ENCODE data around the gene UCN2.

The UCN2 gene

GRCh38 chr3:48585411-48585810 is 21.8 kb upstream of the UCN2 start:
- TF ChIP-seq ZFP3 (CRISPR knock-in tag; IDR thresholded peaks at IDR 0.05) (no peak), TCF4 (CRISPR knock-in tag; IDR thresholded peaks at IDR 0.05; ENCODE audit: borderline replicate concordance) (no peak)
- no peak for ATAC-seq

- TF ChIP-seq ZFP3 (CRISPR knock-in tag; IDR thresholded peaks at IDR 0.05) (no peak), TOX (CRISPR knock-in tag; IDR thresholded peaks at IDR 0.05; ENCODE audit: borderline replicate concordance) (no peak), ZFP30 (CRISPR knock-in tag; IDR thresholded peaks at IDR 0.05) (no peak), ISL1 (CRISPR knock-in tag; IDR thresholded peaks at IDR 0.05) (no peak), TCF4 (CRISPR knock-in tag; IDR thresholded peaks at IDR 0.05; ENCODE audit: borderline replicate concordance) (no peak), ESRRG (CRISPR knock-in tag; IDR thresholded peaks at IDR 0.05) (no peak), ZC3H10 (CRISPR knock-in tag; IDR thresholded peaks at IDR 0.05) (no peak)
- TF ChIP-seq, protein P1, sequence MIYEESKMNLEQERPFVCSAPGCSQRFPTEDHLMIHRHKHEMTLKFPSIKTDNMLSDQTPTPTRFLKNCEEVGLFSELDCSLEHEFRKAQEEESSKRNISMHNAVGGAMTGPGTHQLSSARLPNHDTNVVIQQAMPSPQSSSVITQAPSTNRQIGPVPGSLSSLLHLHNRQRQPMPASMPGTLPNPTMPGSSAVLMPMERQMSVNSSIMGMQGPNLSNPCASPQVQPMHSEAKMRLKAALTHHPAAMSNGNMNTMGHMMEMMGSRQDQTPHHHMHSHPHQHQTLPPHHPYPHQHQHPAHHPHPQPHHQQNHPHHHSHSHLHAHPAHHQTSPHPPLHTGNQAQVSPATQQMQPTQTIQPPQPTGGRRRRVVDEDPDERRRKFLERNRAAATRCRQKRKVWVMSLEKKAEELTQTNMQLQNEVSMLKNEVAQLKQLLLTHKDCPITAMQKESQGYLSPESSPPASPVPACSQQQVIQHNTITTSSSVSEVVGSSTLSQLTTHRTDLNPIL (CRISPR knock-in tag; IDR thresholded peaks at IDR 0.05; ENCODE audit: low read depth): no peak
- ATAC-seq: no peak
Observed at GRCh38 chr3:48584836-48585235, 21.3 kb upstream of the UCN2 start.

DNA sequence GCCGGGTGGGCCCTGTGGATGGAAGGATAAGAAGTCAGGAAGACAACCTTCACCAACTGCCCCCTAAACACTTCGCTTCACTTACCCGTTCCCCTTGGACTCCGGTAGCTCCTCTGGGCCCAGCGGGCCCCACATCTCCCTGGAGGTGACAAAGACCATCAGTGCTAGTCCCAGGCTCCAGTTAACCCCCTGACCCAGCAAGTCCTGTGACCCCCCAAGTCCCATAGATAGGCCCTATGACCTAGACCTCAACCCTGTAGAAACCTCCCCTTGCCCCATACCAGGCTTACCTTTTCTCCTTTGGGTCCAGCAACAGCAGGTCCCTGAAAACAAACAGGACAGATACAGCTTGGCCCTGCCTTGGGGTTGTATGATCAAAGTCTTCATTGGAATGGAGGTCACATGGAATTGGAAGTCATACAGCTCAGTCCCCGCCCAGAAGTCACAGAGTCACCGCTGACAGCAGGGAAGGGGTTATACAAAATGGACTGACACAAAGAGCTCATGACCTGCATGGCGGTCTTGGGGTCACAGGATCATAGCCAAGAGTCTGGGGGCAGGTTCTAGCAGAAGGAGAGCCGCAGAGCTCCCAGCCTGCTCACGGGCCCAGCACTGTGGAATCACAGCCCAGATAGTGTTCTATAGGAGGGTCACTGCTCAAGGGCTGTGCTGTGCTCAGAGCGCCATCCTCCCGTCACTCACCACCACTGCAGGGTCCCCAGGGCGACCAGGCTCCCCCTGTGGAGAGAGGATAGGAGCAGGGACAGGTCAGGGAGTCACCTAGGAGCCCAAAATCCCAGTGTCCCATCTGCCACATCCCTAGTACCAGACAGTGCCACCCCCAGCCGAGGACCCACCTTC is 18.3 kb upstream of the UCN2 start:
- TF ChIP-seq BACH2 (CRISPR knock-in tag; IDR thresholded peaks at IDR 0.05; ENCODE audit: borderline replicate concordance) (no peak), CSDC2 (CRISPR knock-in tag; IDR thresholded peaks at IDR 0.05) (no peak), ZC3H10 (CRISPR knock-in tag; IDR thresholded peaks at IDR 0.05) (no peak), TCF4 (CRISPR knock-in tag; IDR thresholded peaks at IDR 0.05; ENCODE audit: borderline replicate concordance) (no peak), SNAI2 (CRISPR knock-in tag; IDR thresholded peaks at IDR 0.05) (no peak), TOX (CRISPR knock-in tag; IDR thresholded peaks at IDR 0.05; ENCODE audit: borderline replicate concordance) (no peak)
- TF ChIP-seq, protein P1 (CRISPR knock-in tag; IDR thresholded peaks at IDR 0.05; ENCODE audit: low read depth): no peak
- ATAC-seq: no peak

GRCh38 chr3:48576647-48577046 is 13.1 kb upstream of the UCN2 start:
- no peak for TF ChIP-seq ARNTL (CRISPR knock-in tag; IDR thresholded peaks at IDR 0.05; ENCODE audit: borderline replicate concordance, low read depth)
- TF ChIP-seq POU6F1 (CRISPR knock-in tag; IDR thresholded peaks at IDR 0.05; ENCODE audit: borderline replicate concordance, low read depth): no peak
- TF ChIP-seq, protein P1 (CRISPR knock-in tag; IDR thresholded peaks at IDR 0.05; ENCODE audit: low read depth): no peak
- no peak for TF ChIP-seq CSDC2 (CRISPR knock-in tag; IDR thresholded peaks at IDR 0.05)
- no peak for TF ChIP-seq ZNF8 (CRISPR knock-in tag; IDR thresholded peaks at IDR 0.05)
- TF ChIP-seq TOX (CRISPR knock-in tag; IDR thresholded peaks at IDR 0.05; ENCODE audit: borderline replicate concordance): no peak
- TF ChIP-seq GLIS3 (CRISPR knock-in tag; IDR thresholded peaks at IDR 0.05): no peak
- TF ChIP-seq, protein P2, sequence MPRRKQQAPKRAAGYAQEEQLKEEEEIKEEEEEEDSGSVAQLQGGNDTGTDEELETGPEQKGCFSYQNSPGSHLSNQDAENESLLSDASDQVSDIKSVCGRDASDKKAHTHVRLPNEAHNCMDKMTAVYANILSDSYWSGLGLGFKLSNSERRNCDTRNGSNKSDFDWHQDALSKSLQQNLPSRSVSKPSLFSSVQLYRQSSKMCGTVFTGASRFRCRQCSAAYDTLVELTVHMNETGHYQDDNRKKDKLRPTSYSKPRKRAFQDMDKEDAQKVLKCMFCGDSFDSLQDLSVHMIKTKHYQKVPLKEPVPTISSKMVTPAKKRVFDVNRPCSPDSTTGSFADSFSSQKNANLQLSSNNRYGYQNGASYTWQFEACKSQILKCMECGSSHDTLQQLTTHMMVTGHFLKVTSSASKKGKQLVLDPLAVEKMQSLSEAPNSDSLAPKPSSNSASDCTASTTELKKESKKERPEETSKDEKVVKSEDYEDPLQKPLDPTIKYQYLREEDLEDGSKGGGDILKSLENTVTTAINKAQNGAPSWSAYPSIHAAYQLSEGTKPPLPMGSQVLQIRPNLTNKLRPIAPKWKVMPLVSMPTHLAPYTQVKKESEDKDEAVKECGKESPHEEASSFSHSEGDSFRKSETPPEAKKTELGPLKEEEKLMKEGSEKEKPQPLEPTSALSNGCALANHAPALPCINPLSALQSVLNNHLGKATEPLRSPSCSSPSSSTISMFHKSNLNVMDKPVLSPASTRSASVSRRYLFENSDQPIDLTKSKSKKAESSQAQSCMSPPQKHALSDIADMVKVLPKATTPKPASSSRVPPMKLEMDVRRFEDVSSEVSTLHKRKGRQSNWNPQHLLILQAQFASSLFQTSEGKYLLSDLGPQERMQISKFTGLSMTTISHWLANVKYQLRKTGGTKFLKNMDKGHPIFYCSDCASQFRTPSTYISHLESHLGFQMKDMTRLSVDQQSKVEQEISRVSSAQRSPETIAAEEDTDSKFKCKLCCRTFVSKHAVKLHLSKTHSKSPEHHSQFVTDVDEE (CRISPR knock-in tag; IDR thresholded peaks at IDR 0.05): no peak
- TF ChIP-seq ESRRG (CRISPR knock-in tag; IDR thresholded peaks at IDR 0.05): no peak
- no peak for TF ChIP-seq TCF4 (CRISPR knock-in tag; IDR thresholded peaks at IDR 0.05; ENCODE audit: borderline replicate concordance)
- TF ChIP-seq ISL1 (CRISPR knock-in tag; IDR thresholded peaks at IDR 0.05): no peak
- TF ChIP-seq, protein P3, sequence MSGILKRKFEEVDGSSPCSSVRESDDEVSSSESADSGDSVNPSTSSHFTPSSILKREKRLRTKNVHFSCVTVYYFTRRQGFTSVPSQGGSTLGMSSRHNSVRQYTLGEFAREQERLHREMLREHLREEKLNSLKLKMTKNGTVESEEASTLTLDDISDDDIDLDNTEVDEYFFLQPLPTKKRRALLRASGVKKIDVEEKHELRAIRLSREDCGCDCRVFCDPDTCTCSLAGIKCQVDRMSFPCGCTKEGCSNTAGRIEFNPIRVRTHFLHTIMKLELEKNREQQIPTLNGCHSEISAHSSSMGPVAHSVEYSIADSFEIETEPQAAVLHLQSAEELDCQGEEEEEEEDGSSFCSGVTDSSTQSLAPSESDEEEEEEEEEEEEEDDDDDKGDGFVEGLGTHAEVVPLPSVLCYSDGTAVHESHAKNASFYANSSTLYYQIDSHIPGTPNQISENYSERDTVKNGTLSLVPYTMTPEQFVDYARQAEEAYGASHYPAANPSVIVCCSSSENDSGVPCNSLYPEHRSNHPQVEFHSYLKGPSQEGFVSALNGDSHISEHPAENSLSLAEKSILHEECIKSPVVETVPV (CRISPR knock-in tag; IDR thresholded peaks at IDR 0.05): no peak
- no peak for TF ChIP-seq ZNF70 (CRISPR knock-in tag; IDR thresholded peaks at IDR 0.05)
- TF ChIP-seq ZNF565 (CRISPR knock-in tag; conservative IDR thresholded peaks at IDR 0.05; ENCODE audit: low read depth): no peak
- no peak for TF ChIP-seq ZC3H10 (CRISPR knock-in tag; IDR thresholded peaks at IDR 0.05)
- no peak for TF ChIP-seq BACH2 (CRISPR knock-in tag; IDR thresholded peaks at IDR 0.05; ENCODE audit: borderline replicate concordance)
- no peak for TF ChIP-seq SNAI2 (CRISPR knock-in tag; IDR thresholded peaks at IDR 0.05)
- TF ChIP-seq, protein P4, sequence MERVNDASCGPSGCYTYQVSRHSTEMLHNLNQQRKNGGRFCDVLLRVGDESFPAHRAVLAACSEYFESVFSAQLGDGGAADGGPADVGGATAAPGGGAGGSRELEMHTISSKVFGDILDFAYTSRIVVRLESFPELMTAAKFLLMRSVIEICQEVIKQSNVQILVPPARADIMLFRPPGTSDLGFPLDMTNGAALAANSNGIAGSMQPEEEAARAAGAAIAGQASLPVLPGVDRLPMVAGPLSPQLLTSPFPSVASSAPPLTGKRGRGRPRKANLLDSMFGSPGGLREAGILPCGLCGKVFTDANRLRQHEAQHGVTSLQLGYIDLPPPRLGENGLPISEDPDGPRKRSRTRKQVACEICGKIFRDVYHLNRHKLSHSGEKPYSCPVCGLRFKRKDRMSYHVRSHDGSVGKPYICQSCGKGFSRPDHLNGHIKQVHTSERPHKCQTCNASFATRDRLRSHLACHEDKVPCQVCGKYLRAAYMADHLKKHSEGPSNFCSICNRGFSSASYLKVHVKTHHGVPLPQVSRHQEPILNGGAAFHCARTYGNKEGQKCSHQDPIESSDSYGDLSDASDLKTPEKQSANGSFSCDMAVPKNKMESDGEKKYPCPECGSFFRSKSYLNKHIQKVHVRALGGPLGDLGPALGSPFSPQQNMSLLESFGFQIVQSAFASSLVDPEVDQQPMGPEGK (CRISPR knock-in tag; IDR thresholded peaks at IDR 0.05; ENCODE audit: borderline replicate concordance): no peak
- no peak for TF ChIP-seq ZFP3 (CRISPR knock-in tag; IDR thresholded peaks at IDR 0.05)
- ATAC-seq: no peak
